K562 (cell line): ENCODE data around the gene HRC. TPM values are rescaled to one million over a fixed set of nuclear protein-coding genes. Genes with fewer than 3 reads are reported as not detected.

Source experiments
- ARID1B ChIP-seq: fragments of 450-650 bp; IDR thresholded peaks from 2 replicates; pipeline ENCODE4 v1.6.1; 2016; ENCODE audit warnings: antibody characterized with exemption, mild to moderate bottlenecking, inconsistent platforms
- ATF7 ChIP-seq: fragments of 450-650 bp; IDR thresholded peaks from 2 replicates; pipeline ENCODE4 v1.7.1; 2014; ENCODE audit warnings: mild to moderate bottlenecking, moderate library complexity
- CAMTA2 ChIP-seq: fragments of 250-450 bp; sonication (Bioruptor Pico); conservative IDR thresholded peaks from 2 replicates; pipeline ENCODE4 v1.5.1; 2022
- CCNT2 ChIP-seq: IDR thresholded peaks from 2 replicates; pipeline ENCODE4 v1.6.1; 2011; ENCODE audit warnings: borderline replicate concordance, low read depth, mild to moderate bottlenecking, moderate library complexity, mixed read lengths, low read length; ENCODE audit not compliant: insufficient read length; ENCODE audit errors: extremely low read depth
- CTCFL ChIP-seq: IDR thresholded peaks from 2 replicates; pipeline ENCODE4 v1.6.1; 2011; ENCODE audit warnings: borderline replicate concordance, low read depth, mild to moderate bottlenecking, moderate library complexity, low read length; ENCODE audit not compliant: insufficient read depth, poor library complexity, severe bottlenecking
- EHMT2 ChIP-seq: fragments of 450-650 bp; IDR thresholded peaks from 2 replicates; pipeline ENCODE4 v1.6.1; 2018; ENCODE audit warnings: antibody characterized with exemption
- HES1 ChIP-seq: fragments of 450-650 bp; IDR thresholded peaks from 2 replicates; pipeline ENCODE4 v1.6.1; 2016; ENCODE audit warnings: low read depth, mild to moderate bottlenecking, moderate library complexity
- HIVEP1 ChIP-seq: fragments of 250-450 bp; sonication (Bioruptor Pico); IDR thresholded peaks from 2 replicates; pipeline ENCODE4 v1.4.0; 2020; ENCODE audit warnings: mild to moderate bottlenecking
- KDM5B ChIP-seq: fragments of 200-600 bp; sonication (generic); IDR thresholded peaks from 2 replicates; pipeline ENCODE4 v1.6.1; 2012; ENCODE audit warnings: low read depth, mild to moderate bottlenecking, moderate library complexity, low read length, control low read depth, inconsistent platforms; ENCODE audit not compliant: insufficient replicate concordance
- KLF16 ChIP-seq: IDR thresholded peaks from 2 replicates; pipeline ENCODE4 v1.6.1; 2016; ENCODE audit warnings: antibody characterized with exemption
- MEF2D ChIP-seq: conservative IDR thresholded peaks from 2 replicates; pipeline ENCODE4 v1.6.1; 2016; ENCODE audit warnings: low read depth, missing genetic modification characterization, missing compliant biosample characterization
- MLLT1 ChIP-seq, 2 experiments: fragments of 450-650 bp; IDR thresholded peaks; 2 replicates each; pipeline ENCODE4 v1.6.1; 2016
- MXI1 ChIP-seq: IDR thresholded peaks from 2 replicates; pipeline ENCODE4 v1.6.1; 2011; ENCODE audit warnings: low read depth, mild to moderate bottlenecking, improper control_type of control experiment, low read length
- NKRF ChIP-seq: fragments of 450-650 bp; IDR thresholded peaks from 2 replicates; pipeline ENCODE4 v1.6.1; 2016; ENCODE audit warnings: borderline replicate concordance
- OTX1 ChIP-seq: fragments of 450-650 bp; formaldehyde crosslinking; IDR thresholded peaks from 2 replicates; pipeline ENCODE4 v1.4.0; 2022; ENCODE audit warnings: mild to moderate bottlenecking
- TAF9B ChIP-seq: fragments of 450-650 bp; IDR thresholded peaks from 2 replicates; pipeline ENCODE4 v1.6.1; 2018; ENCODE audit warnings: mild to moderate bottlenecking; ENCODE audit not compliant: partially characterized antibody
- YY1 ChIP-seq, 3 experiments: IDR thresholded peaks; 2 replicates each; pipeline ENCODE4 v1.6.1; 2011; ENCODE audit warnings: low read length in 2 of 3, mild to moderate bottlenecking in 2 of 3, moderate library complexity in 2 of 3, borderline replicate concordance in 1 of 3, control low read depth in 1 of 3, low read depth in 1 of 3; ENCODE audit not compliant: insufficient read depth in 3 of 3, insufficient replicate concordance in 2 of 3, control insufficient read depth in 1 of 3, insufficient read length in 1 of 3; ENCODE audit errors: extremely low read depth in 1 of 3
- ZNF316 ChIP-seq: fragments of 450-650 bp; IDR thresholded peaks from 2 replicates; pipeline ENCODE4 v1.6.1; 2016
- ZNF57 ChIP-seq: fragments of 450-650 bp; formaldehyde crosslinking; IDR thresholded peaks from 2 replicates; pipeline ENCODE4 v1.4.0; 2020; ENCODE audit warnings: mild to moderate bottlenecking, moderate library complexity
- polyA plus RNA-seq, 8 experiments: library from polyadenylated mRNA; depleted of rRNA in 4 of 8; stranded (reverse) in 5 of 8; unstranded in 3 of 8; fragments of >200 nt; fragmentation: Nextera tagmentation in 2 of 8; fragmentation: Illumina TruSeq in 1 of 8; extraction: Ambion mirVana in 2 of 8; extraction: Trizol in 1 of 8; gene quantifications; 2 replicates each; pipeline versions ENCODE4 v1.2.1 to v1.2.3, GENCODE V29; 2011 to 2014; ENCODE audit warnings: inconsistent platforms in 1 of 8, missing spikeins in 1 of 8
- total RNA-seq, 7 experiments: library from RNA; depleted of rRNA in 6 of 7; stranded (reverse); fragments of >200 nt in 6 of 7; fragmentation: Illumina TruSeq in 2 of 7; extraction: Trizol in 2 of 7; gene quantifications; 2 replicates each; pipeline versions ENCODE4 v1.2.1 to v1.2.3, GENCODE V29; 2011 to 2021; ENCODE audit warnings: low replicate concordance in 1 of 7

HRC gene
- total and polyA plus RNA-seq, 9 of the 15 experiments (the other 6 are each of a cell fraction or from before 2014, with no cell fraction given), result 0.66 to 18.7 (median 13.1) TPM

GRCh38 chr19:49155005-49155819, at the start of gene HRC (continued):
- TF ChIP-seq CTCFL, result no peak
- peak; percentile 20 to 89 (median 80) for TF ChIP-seq YY1 (IDR thresholded peaks at IDR 0.05; ENCODE audit: borderline replicate concordance in 1 of 3, control insufficient read depth in 1 of 3, extremely low read depth in 1 of 3, insufficient read depth in 3 of 3, insufficient read length in 1 of 3, insufficient replicate concordance in 2 of 3, low read depth in 1 of 3, low read length in 2 of 3)
- peak; percentile 95 for TF ChIP-seq KDM5B
- 0 out of 2 replicates have a peak, but pooled peaks have one; percentile 14 for TF ChIP-seq MXI1
- TF ChIP-seq CCNT2, result no peak
- TF ChIP-seq KLF16, result no peak
- TF ChIP-seq HIVEP1, result no peak
- 0 out of 2 replicates have a peak, but pooled peaks have one; percentile 6 for TF ChIP-seq HES1
- peak; percentile 31; the same call in 1 of the 2 replicates for TF ChIP-seq EHMT2
- peak; percentile 1 to 29; a peak in 1 of 4 replicates for TF ChIP-seq MLLT1 (IDR thresholded peaks at IDR 0.05)
- peak; percentile 26; the same call in 1 of the 2 replicates for TF ChIP-seq MEF2D (tag)
- peak; percentile 41; the same call in 1 of the 2 replicates for TF ChIP-seq ARID1B
- TF ChIP-seq NKRF, result peak; percentile 65; the same call in 1 of the 2 replicates
- TF ChIP-seq TAF9B, result peak; percentile 58
- TF ChIP-seq ZNF316, result peak; percentile 31; the same call in 1 of the 2 replicates
- TF ChIP-seq ZNF57 (CRISPR knock-in tag), result no peak
- no peak for TF ChIP-seq OTX1 (CRISPR knock-in tag)
- peak; percentile 47; the same call in 1 of the 2 replicates for TF ChIP-seq ATF7
- no peak for TF ChIP-seq CAMTA2 (CRISPR knock-in tag)
